GM12874 (cell line): Measurements from ENCODE around the gene MYO7B.

Experiments
- CTCF ChIP-seq: IDR thresholded peaks from 2 replicates; pipeline ENCODE4 v1.5.1; 2011; ENCODE audit warnings: low read depth, mild to moderate bottlenecking, control low read depth, low read length, moderate library complexity; ENCODE audit not compliant: insufficient read depth

The MYO7B gene

GRCh38 chr2:127577503-127577902 is 42.0 kb downstream of the MYO7B start:
- no peak for TF ChIP-seq CTCF

DNA sequence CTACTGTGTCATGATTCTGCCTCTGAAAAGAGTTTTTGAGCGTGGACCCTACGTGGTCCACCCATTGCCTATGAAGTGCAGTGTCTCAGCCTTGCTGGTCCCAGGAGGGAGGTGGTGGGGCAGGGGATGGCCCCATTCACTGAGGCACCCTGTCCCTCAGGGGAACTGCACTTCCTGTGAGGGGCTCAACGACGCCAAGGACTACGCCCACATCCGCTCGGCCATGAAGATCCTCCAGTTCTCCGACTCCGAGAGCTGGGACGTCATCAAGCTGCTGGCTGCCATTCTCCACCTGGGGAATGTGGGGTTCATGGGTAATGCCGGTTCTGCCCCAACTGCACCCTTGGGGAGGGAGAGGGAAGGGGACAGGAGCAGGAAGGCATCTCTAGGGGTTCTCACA is 42.5 kb downstream of the MYO7B start:
- no peak for TF ChIP-seq CTCF

- TF ChIP-seq CTCF = no peak
These were observed 42.9 kb downstream of the MYO7B start for GRCh38 chr2:127578411-127578810.

- TF ChIP-seq CTCF = no peak
These were observed 43.7 kb downstream of the MYO7B start for GRCh38 chr2:127579231-127579630.

GRCh38 chr2:127580167-127581049 is 44.9 kb downstream of the MYO7B start:
- no peak for TF ChIP-seq CTCF

DNA sequence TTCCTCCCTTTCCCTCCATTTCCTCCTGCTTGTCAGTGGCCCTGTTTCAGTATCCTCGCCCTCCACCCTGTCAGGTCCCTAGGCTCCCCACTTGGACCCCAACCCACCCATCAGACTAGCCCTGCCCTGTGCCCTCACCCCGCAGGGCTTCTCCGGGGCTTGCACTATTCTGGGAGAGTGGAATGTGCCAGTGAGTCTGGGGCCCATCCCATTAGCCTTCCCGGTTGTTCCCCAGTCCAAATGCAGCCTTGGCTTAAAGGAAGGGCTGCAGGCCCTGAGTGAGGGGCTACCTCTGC is 45.5 kb downstream of the MYO7B start:
- TF ChIP-seq CTCF = no peak

DNA sequence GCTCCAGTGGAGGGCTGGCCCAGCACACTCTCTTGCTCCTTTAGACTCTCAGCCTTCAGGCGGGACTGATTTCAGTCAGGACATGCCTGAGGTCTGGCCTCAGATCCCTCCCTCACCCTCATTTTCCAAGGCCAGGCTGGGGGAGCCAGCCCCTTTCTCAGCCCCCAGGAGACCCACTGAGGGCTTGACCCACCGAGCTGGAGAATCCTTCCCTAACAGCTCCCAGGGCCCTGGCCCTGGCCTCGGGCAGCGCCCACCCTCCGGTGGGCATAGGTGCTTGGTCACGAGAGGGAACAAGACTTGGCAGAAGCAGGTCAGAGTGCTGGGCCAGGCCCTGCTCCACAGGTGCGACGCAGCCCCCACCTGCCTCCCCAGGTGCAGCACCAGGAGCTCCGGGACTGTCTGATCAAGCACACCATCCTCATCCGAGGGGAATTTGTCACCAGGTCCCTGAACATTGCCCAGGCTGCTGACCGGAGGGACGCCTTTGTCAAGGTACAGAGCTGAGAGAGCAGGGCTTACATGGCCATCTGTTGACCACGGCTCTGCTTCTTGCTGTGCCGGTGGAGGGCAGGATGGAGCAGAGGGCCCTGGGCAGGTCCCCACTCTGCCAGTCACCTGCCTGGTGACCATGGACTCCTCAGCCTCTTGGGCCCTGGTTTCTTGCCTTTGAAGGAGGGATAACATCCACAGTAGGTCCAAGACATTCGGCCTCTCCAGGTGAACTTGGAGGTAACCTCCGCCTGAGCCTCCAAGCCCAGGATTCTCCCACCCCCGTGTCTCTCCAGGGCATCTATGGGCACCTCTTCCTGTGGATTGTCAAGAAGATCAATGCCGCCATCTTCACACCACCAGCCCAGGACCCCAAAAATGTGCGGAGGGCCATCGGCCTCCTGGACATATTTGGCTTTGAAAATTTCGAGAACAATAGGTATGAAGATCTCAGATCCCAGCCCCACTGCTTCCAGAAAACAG is 46.3 kb downstream of the MYO7B start:
- TF ChIP-seq CTCF = no peak
